Stimulated activated CD4-positive, alpha-beta T cell treated with anti-CD3 and anti-CD28 coated beads, TNF-alpha, amount 100 ng/mL, for 4 hours (primary cell): Measurements from ENCODE around the gene C1GALT1.
"Not testable (repeated sequence)": the region's sequence is repeated elsewhere in the genome, so short reads cannot be mapped to it uniquely, and the experiment has no call there.

Experiments
- DNase-seq, 3 experiments: peaks; one replicate each; pipeline ENCODE4 v3.0.0-alpha.2; 2020; ENCODE audit warnings: low read depth in 3 of 3

C1GALT1 gene

DNA sequence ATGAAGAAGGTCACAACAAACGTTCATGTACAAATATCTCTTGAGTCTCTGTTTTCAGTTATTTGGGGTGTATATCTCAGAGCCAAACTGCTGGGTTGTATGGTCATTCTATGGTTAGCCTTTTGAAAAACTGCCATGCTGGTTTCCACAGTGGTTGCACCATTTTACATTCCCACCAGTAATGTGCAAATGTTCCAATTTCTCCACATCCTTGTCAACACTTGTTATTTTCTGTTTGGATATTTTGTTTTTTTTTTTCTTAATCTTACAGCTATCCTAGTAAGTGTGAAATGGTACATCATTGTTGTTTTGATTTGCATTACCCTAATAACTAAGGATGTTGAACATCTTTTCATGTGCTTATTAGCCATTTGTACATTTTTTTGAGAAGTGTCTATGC is 13.0 kb upstream of the C1GALT1 start:
- DNase-seq: no peak

DNA sequence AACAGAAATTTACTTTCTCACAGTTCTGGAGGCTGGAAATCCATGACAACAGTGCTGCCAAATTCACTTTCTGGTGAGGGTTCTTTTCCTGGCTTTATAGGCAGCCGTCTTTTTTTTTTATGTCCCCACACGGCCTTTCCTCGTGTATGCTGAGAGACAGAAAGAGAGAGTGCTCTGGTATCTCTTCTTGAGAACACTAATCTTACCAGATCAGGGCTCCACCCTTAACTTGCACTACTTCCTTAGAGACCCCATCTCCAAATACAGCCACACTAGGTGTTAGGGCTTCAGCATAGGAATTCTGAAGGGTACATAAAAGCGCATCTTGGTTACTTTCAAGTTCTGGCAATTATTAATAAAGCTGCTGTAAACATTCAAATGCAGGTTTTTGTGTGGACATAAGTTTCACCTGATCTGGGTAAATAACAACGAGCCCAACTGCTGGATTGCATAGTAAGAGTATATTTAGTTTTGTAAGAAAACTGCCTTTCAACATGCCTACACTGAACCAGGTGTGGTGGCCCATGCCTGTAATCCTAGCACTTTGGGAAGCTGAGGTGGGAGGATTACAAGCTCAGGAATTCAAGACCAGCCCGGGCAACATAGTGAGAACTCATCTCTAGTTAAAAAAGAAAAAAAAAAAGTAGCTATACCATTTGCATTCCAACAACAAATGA is 8.2 kb upstream of the C1GALT1 start:
- DNase-seq: no peak

DNA sequence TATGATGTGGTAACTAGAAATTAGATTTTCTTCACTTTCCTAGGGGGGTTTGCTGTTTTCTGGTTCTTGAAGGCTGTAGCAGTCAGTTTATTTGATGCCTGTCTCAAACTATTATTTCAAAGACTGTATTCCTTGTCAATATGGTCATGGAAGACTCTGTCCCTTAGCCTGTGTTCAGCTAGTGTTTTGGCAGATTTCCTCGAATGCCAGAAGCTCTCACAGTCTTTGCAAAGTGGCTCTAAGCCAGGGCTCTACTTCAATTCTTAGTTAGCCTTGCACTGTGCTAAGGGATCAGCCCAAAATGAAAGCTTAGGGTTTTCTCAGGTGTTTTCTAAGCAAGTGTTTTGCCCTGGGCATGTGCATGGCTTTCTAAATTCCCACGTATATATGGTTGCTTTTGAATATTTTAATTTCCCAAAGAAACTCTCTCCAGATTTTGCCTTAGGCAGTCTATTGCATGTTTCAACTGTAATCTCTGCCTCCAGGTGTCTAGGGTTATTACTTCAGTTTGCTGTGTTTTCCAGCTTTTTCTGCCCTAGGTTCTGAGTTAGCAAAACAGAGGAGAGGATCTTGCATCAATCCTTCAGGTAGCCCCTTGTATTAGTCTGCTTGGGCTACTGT is 7.2 kb upstream of the C1GALT1 start:
- no peak for DNase-seq

DNA sequence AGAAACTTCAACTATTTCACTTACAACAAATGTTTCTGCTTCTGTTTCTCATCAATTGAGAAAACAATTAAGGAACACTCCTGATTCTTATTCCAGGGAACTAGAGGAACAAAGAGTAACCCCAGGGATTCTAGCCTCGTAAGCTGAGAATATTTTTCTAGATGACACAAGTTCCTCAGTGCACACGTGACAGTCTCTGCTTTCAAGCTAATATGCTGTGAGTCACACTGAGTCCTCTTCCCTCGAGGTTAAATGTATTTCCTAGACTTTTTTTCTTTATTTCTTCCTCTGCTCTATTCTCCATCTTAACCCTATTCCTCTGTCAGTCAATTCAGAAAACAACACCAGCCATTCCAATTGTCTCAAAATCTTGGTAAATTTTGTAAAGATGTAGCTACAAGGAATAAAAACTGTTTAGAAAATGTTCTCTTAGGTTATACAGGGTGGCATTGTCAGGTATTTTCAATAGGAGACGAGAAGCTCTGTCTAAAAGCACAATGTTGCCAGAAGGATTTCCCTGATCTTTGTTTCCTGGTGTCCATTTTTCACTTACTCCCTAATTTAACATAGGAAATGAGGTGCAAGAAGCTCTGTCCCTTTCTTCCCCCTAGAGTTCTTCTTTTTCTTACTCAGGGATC is 5.8 kb upstream of the C1GALT1 start:
- no peak for DNase-seq

DNA sequence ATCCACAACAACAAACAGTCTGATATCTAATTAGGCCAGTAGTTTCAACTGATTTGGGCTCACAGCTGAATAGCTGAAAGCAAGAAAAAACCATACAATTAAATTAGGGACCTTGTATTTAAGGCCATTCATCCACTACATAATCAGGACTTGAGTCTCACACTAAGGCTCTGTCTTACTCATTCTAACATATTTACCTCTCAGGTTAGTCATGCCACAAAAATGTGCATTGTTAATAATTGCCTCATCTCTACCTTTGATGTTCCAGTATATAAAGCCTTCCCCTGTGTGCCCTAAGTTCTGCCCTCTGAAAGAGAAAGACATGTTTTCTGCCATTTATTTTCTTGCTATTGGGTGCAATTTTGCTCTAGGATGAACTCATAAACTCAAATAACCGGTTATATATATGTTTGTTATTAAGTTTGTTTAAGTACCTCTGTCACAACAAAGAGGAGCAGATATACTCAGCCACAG is 5.3 kb upstream of the C1GALT1 start:
- DNase-seq: no peak

DNA sequence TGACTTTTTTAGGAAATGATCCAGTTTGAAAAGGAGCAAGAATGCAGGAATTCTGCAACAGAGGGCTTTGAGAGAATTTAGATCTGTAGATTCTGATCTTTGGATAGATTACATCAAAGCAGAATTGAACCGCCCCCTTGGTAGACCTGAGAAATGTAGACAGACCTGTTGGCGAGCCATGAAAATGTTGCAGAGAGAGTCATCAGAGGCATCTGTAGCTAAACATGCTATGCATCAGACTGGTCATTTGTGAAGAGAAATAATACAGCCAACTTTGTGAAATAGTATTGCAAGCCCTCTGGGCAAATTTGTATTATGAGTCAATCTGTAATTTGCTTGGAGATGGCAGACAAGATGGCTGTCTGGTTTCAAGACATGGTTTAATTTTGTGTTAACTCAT is 4.3 kb upstream of the C1GALT1 start:
- DNase-seq: no peak

DNA sequence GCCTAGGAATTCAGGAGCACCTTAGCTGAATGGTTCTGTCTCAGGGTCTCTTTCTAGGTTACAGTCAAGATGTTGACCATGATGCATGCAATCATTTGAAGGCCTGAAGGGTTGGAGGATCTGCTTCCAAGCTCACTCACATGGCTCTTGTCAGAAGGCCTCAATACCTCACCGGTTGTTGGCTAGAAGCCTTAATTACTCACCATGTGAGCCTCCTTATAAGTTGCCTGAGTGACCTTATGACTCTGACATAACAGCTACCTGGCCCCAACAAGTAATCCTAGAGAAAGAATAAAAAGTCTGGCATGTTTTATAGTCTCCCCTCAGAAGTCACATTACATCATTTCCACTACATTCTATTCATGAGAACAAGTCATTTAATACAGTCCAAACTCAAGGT is 3.4 kb upstream of the C1GALT1 start:
- DNase-seq: no peak

DNA sequence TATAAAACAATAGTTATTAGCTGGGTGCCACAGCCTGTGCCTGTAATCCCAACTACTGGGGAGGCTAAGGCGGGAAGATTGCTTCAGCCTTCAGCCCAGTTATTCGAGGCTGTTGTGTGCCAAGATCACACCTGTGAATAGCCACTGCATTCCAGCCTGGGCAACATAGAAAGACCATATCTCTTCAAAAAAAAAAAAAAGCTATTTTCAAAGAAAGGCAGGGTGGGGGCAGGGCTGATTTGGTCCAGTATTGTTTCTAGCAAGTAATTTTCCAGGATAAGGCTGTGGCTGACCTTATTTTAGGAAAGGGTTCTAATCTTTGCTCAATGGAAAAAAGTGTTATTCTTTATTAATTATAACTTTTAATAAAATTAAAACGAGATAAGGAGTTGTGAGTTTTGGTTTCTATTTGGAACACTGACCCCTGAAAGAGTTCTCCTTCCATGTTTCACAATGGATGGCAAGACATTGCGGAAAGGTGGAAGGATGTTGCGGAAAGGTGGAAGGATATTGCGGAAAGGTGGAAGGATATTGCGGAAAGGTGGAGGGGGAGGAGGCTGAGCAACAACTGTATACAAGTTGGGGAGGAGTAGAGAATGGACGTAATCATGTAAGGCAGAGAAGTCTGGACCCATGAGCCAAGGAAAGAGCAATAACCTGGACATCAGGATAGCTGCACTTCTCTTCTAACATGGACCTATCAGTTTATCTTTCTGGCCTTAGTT is 1.5 kb upstream of the C1GALT1 start:
- DNase-seq: no peak

DNA sequence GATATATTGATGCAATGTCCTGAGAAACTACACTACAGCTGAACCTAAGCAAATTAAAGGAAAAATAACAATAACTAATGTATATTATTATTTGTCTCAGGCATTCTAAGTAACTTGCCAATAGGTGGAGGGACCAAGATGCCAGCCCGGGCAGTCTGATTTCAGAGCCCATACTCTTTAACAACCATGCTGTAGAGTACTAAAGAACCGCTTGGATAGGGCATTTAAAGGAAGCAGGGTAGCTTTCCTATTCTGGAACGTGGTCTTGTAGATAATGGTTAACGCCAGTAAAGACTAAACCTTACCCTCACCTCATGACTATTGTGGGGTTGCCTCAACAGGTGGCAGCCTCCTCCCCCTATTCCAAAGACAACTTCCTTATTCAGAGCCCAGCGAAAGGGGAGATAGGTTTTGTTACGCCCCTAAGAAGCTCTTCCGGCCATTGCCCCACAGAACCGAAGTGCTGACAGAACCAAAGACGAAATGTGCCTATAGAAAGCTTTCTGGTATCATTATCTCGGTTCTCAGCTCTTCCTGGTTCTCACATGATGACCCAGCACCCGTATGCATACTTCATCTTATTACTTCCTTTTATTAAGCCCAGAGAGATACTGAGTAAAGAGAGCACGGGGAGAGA is 707 bp upstream of the C1GALT1 start:
- DNase-seq: peak in 2 of 3 experiments; percentile 14 to 20

DNA sequence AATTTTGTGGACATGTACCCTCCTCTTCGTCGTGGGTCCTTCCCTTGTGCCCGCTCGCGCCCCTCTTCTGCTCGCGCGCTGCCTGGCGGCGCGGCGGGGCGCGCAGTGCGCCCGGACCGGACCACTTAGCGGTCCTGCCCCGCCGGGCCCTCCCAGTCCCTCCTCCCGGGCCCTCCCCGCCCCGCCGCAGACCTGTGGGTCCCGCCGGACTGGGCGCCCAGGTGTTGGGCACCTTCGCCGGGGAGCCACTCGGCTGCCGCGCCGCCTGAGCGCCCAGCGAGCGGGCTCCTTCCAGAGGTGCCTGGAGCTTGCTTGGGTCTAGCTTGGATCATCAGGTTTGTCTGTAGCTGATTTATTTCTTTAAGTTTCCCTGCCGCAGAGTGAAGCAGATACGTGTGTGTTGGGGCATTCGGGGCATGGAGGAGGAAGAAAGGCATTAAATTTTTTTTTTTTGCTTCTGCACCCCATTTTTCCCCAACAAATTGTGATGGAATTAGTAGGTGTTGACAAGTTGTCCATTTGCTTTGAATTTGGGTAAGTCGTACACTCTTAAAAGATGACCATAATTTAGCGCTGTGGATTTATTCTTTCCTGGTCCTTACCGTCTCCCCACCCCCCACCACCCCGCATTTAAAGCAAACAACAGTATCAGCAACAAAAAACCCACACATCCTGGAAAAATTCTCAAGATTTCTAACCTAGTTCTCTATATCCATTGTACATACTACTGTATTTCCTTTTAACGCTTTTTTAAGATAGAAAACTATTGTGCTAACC is 905 bp downstream of the C1GALT1 start:
- DNase-seq: peak; percentile 3 to 25 (median 24)

DNA sequence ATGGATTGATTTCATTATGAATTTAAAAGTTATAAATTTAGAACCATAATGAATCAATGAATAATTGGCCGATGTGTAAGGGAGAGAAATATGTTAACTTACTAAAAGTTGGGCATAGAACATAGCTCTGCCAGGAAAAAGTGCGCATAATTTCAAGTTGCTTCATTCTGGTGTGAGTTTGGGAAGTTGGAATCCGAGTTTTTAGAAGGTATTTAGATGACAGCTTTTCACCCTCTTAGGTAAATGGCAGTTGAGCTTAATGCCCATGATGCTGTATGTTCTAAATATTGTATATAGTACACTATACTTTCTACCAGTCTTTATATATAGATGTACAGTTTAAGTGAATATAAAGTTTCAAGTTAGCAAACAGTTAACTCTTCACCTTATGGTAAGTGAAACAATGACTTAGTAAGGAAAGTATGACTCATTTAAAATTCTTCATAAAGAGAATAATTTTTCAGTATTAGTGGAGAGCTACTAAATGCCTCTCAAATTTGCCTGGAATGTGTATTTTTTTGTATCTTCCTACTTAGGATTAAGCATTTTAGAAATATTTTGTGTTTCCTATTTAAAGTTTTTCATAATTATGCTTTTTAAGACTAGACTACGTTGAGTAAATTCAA is 1.6 kb downstream of the C1GALT1 start:
- no peak for DNase-seq

DNA sequence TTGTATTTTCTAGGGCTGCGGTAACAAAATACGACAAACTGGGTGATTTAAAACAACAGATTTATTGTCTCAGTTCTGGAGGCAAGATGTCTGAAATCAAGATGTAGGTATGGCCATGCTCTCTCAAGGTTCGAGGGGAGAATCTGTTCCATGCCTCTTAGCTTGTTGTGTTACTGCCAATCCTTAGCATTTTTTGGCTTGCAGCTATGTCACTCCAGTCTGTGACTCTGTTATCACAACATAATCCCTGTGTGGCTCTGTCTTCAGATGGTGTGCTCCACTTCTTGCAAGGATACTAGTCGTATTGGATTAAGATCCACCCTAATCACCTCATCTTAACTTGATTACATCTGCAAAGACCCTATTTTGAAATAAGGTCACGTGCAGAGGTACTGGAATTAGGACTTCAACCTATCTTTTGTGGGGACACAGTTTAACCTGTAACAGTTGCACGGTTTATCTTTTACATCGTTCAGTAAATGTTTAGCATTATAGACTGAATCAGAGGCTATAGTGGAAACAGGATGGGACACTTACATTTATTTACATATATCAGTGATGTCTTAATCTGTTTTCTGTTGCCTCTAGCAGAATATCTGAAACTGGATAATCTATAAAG is 3.1 kb downstream of the C1GALT1 start:
- DNase-seq: no peak

DNA sequence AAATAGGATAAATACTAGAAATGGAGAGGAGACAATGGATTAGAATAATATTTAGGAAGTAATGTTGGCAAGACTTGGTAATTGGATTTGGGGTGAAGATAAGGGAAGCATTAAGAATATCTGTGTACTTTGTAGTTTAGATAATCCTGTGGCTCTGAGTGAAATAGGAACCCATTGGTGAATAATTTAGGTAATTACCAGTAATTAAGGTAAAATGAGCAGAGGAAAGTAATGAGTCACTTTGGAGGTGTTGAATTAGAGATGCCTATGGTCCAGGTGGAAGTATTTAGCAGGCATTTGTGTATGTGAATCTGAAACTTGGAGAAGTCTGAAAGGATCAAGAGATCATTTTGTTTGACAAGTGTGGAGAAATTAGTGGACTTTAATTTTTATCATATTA is 5.7 kb downstream of the C1GALT1 start:
- no peak for DNase-seq

DNA sequence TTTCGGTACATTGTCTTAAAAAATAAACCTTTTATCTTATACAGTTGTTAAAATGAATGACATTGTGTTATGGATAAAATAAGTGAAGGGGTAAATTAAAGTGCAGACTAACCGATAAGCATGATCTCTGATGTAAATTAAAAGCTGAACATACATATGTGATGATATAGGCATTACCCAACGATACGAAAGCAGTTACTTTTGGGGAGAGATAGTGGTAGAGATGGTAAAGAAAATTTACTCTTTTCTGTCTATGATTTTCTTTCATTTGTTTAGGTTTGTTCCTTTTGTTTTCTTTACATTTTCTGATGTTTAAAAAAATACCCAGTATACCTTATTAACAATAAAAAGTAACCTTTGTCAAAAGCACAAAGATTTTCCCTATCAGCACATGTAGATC is 6.4 kb downstream of the C1GALT1 start:
- DNase-seq: no peak

DNA sequence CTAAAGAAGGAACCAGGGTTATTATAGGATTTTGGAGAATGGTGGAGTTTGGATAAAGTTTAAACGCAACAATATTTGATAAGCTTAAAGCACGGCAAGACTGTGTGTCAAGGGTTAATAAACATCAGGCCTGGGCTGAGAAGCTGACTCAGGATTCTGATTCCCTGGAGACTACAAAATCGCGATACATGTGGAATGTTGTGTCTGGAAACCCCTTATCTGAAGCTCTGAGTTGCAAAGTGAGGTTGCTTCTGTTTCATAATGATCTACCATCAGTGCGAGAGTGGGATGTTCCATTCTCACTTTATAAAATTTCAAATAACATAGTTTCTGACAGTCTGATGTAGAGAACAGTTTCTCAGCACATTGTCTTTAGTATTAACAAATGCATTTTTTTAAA is 7.8 kb downstream of the C1GALT1 start:
- DNase-seq: no peak

DNA sequence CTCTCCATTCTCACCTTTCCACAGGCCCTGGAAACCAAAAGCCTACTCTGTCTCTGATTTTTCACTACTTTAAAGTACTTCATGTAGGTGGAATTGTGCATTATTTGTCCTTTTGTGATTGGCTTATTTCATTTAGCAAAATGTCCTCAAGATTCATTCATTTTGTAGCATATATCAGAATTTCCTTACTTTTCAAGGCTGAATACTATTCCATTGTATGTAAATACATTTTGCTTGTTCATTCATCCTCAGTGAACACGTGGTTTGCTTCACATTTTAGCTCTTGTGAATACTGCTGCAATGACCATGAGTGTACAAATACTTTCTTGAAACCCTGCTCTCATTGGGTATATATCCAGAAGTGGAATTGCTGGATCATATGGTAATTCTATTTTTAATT is 8.8 kb downstream of the C1GALT1 start:
- DNase-seq: no peak

DNA sequence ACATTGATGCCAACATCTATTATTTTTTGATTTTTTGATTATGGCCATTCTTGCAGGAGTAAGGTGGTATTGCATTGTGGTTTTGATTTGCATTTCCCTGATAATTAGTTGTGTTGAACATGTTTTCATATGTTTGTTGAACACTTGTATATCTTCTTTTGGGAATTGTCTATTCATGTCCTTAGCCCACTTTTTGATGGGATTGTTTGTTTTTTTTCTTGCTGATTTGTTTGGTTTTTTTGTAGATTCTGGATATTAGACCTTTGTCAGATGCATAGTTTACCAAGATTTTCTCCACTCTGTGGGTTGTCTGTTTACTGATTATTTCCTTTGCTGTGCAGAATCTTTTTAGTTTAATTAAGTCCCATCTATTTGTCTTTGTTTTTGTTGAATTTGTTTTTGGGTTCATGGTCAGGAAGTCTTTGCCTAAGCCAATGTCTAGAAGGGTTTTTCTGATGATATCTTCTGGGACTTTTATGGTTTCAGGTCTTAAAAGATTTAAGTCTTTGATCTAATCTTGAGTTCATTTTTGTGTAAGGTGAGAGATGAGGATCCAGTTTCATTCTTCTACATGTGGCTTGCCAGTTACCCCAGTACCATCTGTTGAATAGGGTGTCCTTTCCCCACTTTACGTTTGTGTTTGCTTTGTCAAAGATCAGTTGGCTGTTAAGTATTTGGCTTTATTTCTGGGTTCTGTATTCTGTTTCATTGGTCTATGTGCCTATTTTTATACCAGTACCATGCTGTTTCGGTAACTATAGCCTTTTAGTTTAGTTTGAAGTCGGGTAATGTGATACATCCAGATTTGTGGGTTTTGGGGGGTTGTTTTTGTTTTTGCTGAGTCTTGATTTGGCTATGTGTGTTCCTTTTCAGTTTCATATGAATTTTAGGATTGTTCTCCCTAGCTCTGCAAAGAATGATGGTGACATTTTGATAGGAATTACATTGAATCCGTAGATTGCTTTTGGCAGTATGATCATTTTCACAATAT is 10.7 kb downstream of the C1GALT1 start:
- not testable (repeated sequence) for DNase-seq

DNA sequence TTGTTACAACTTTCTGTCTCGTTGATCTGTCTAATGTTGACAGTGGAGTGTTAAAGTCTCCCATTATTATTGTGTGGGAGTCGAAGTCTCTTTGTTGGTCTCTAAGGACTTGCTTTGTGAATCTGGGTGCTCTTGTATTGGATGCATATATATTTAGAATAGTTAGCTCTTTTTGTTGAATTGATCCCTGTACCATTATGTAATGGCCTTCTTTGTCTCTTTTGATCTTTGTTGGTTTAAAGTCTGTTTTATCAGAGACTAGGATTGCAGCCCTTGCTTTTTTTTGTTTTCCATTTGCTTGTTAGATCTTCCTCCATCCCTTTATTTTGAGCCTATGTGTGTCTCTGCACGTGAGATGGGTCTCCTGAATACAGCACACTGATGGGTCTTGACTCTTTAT is 17.2 kb downstream of the C1GALT1 start:
- not testable (repeated sequence) for DNase-seq

DNA sequence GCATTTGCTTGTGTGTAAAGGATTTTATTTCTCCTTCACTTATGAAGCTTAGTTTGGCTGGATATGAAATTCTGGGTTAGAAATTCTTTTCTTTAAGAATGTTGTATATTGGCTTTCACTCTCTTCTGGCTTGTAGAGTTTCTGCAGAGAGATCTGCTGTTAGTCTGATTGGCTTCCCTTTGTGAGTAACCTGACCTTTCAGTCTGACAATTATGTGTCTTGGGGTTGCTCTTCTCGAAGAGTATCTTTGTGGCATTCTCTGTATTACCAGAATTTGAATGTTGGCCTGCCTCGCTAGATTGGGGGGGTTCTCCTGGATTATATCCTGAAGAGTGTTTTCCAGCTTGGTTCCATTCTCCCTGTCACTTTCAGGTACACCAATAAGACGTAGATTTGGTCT is 17.9 kb downstream of the C1GALT1 start:
- DNase-seq: not testable (repeated sequence)
